Measurements from ENCODE around the gene TSPAN5.

Gene TSPAN5

DNA sequence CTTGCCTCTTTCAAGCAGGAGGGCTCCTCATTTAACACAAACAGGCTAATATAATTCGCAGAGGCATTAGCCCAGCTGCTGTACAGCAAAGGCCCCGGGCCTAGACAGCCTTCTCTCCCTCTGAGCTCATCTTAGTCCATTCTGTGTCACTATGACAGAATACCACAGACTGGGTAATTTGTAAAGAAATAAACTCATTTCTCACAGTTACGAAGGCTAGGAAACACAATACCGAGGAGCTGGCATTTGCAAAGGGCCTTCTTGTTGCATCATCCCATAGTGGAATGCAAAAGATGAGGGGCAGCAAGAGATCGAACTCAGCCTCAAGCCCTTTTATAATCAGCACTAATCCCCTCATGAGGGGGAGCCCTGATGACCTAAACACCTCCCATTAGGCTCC is 48.5 kb downstream of the TSPAN5 start:
- H3F3A ChIP-seq (ENCODE audit: insufficient read depth), result no peaks in the 10 kb centered on the region
- H3K27me3 ChIP-seq (ENCODE audit: low read length), result no peaks in the 10 kb centered on the region
- H3K4me3 ChIP-seq (ENCODE audit: insufficient read depth, low read length, poor library complexity, severe bottlenecking), result no peak overlapping the region
- H3K27ac ChIP-seq (ENCODE audit: low read depth, low read length), result no peak overlapping the region
- H3K9ac ChIP-seq (ENCODE audit: low read length), result no peak overlapping the region
- H2AFZ ChIP-seq (ENCODE audit: low read depth, low read length, severe bottlenecking), result no peak overlapping the region
- H3K9me2 ChIP-seq (replicated peaks; ENCODE audit: insufficient read depth, low read length), result no peaks in the 10 kb centered on the region
- H3K79me2 ChIP-seq (ENCODE audit: insufficient read depth, low read length), result no peaks in the 10 kb centered on the region
- TF ChIP-seq, protein P1, sequence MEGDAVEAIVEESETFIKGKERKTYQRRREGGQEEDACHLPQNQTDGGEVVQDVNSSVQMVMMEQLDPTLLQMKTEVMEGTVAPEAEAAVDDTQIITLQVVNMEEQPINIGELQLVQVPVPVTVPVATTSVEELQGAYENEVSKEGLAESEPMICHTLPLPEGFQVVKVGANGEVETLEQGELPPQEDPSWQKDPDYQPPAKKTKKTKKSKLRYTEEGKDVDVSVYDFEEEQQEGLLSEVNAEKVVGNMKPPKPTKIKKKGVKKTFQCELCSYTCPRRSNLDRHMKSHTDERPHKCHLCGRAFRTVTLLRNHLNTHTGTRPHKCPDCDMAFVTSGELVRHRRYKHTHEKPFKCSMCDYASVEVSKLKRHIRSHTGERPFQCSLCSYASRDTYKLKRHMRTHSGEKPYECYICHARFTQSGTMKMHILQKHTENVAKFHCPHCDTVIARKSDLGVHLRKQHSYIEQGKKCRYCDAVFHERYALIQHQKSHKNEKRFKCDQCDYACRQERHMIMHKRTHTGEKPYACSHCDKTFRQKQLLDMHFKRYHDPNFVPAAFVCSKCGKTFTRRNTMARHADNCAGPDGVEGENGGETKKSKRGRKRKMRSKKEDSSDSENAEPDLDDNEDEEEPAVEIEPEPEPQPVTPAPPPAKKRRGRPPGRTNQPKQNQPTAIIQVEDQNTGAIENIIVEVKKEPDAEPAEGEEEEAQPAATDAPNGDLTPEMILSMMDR (IDR thresholded peaks at IDR 0.05; ENCODE audit: insufficient read depth, low read length, poor library complexity, severe bottlenecking), result no peak
- TF ChIP-seq EZH2phosphoT487 (conservative IDR thresholded peaks at IDR 0.05; ENCODE audit: low read length), result no peak
- H3K9me3 ChIP-seq (ENCODE audit: insufficient read depth, low read length), result no peaks in the 10 kb centered on the region
- H4K20me1 ChIP-seq (ENCODE audit: low read depth, low read length), result no peaks in the 10 kb centered on the region
- no peaks in the 10 kb centered on the region for H3K36me3 ChIP-seq (ENCODE audit: low read length)
- H3K4me2 ChIP-seq (ENCODE audit: low read depth, low read length, poor library complexity, severe bottlenecking), result no peak overlapping the region

DNA sequence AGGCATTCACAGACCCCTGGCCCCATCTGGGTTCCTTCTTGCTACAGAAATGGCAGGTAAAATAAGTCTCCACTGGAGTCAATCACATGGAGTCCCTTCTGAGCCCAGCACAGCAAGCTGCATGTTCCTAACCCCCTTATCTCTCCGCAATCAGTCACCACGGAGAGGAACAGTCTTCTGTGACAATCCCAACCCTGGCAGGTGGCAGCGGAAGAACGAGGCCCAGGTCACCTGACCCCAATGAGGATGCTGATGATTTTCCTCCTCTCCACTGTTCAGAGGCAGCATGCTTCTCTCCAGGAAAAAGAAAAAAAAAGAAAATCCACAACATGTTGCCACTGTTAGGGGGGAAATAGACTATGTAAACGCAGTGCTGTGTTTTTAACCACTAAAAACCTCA is 50.1 kb downstream of the TSPAN5 start:
- Histone ChIP-seq H3K79me2 (ENCODE audit: insufficient read depth, low read length) (no peaks in the 10 kb centered on the region), H3F3A (ENCODE audit: insufficient read depth) (no peaks in the 10 kb centered on the region), H3K9me3 (ENCODE audit: insufficient read depth, low read length) (no peaks in the 10 kb centered on the region), H3K36me3 (ENCODE audit: low read length) (no peaks in the 10 kb centered on the region), H3K9ac (ENCODE audit: low read length) (no peak overlapping the region), H3K9me2 (replicated peaks; ENCODE audit: insufficient read depth, low read length) (no peaks in the 10 kb centered on the region), H4K20me1 (ENCODE audit: low read depth, low read length) (no peaks in the 10 kb centered on the region), H3K4me2 (ENCODE audit: low read depth, low read length, poor library complexity, severe bottlenecking) (no peak overlapping the region), H3K4me3 (ENCODE audit: insufficient read depth, low read length, poor library complexity, severe bottlenecking) (no peak overlapping the region), H2AFZ (ENCODE audit: low read depth, low read length, severe bottlenecking) (no peak overlapping the region), H3K27ac (ENCODE audit: low read depth, low read length) (no peak overlapping the region), H3K27me3 (ENCODE audit: low read length) (no peaks in the 10 kb centered on the region)
- TF ChIP-seq, protein P1 (IDR thresholded peaks at IDR 0.05; ENCODE audit: insufficient read depth, low read length, poor library complexity, severe bottlenecking), result no peak
- no peak for TF ChIP-seq EZH2phosphoT487 (conservative IDR thresholded peaks at IDR 0.05; ENCODE audit: low read length)

DNA sequence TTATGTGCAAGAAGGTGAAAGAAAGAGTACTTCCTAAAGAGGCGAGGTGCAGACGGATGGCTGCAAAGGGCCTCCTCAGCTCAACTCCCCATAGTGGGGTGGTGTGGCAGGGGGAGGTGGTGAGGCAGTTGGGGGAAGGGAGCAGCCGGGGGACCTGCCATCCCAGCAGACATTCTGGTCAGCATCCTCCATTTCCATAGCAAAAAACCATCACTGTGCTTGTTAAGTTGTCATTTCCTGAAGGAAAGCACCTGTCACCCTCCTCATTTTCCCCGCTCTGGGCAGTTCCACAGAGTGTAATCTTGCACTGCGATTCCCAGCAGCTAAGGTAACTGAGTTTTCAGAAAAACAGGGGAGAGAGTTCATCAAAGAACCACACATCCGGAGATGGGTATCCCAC is 51.5 kb downstream of the TSPAN5 start:
- no peak overlapping the region for H3K27ac ChIP-seq (ENCODE audit: low read depth, low read length)
- H3K27me3 ChIP-seq (ENCODE audit: low read length), result no peaks in the 10 kb centered on the region
- H4K20me1 ChIP-seq (ENCODE audit: low read depth, low read length), result no peaks in the 10 kb centered on the region
- no peak overlapping the region for H3K4me2 ChIP-seq (ENCODE audit: low read depth, low read length, poor library complexity, severe bottlenecking)
- H3K9me3 ChIP-seq (ENCODE audit: insufficient read depth, low read length), result no peaks in the 10 kb centered on the region
- H3K9ac ChIP-seq (ENCODE audit: low read length), result no peak overlapping the region
- H3K9me2 ChIP-seq (replicated peaks; ENCODE audit: insufficient read depth, low read length), result no peaks in the 10 kb centered on the region
- no peaks in the 10 kb centered on the region for H3K79me2 ChIP-seq (ENCODE audit: insufficient read depth, low read length)
- no peak overlapping the region for H2AFZ ChIP-seq (ENCODE audit: low read depth, low read length, severe bottlenecking)
- TF ChIP-seq EZH2phosphoT487 (conservative IDR thresholded peaks at IDR 0.05; ENCODE audit: low read length), result no peak
- TF ChIP-seq, protein P1 (IDR thresholded peaks at IDR 0.05; ENCODE audit: insufficient read depth, low read length, poor library complexity, severe bottlenecking), result no peak
- no peak overlapping the region for H3K4me3 ChIP-seq (ENCODE audit: insufficient read depth, low read length, poor library complexity, severe bottlenecking)
- H3F3A ChIP-seq (ENCODE audit: insufficient read depth), result no peaks in the 10 kb centered on the region
- no peaks in the 10 kb centered on the region for H3K36me3 ChIP-seq (ENCODE audit: low read length)

All from SU-DHL-6 (cell line).